NT2/D1 (cell line): ENCODE data around the gene STPG4.

Source experiments
- DNase-seq: peaks from one replicate; pipeline ENCODE4 v3.0.0-alpha.2; 2011; ENCODE audit warnings: low read depth, low spot score
- H3K27me3 ChIP-seq: 2 replicates; pipeline ENCODE4 v1.6.0; 2011; ENCODE audit warnings: mild to moderate bottlenecking; ENCODE audit not compliant: insufficient read length, insufficient read depth
- H3K36me3 ChIP-seq: 2 replicates; pipeline ENCODE4 v1.6.1; 2011; ENCODE audit warnings: mild to moderate bottlenecking, low read length, mixed read lengths; ENCODE audit not compliant: insufficient read depth, insufficient read length
- H3K4me1 ChIP-seq: 2 replicates; pipeline ENCODE4 v1.5.1; 2011; ENCODE audit not compliant: insufficient read depth, insufficient read length
- H3K4me3 ChIP-seq: 2 replicates; pipeline ENCODE4 v1.5.1; 2011; ENCODE audit warnings: low read depth; ENCODE audit not compliant: insufficient read length
- H3K9ac ChIP-seq: 2 replicates; pipeline ENCODE4 v1.6.0; 2011; ENCODE audit warnings: low read depth; ENCODE audit not compliant: insufficient read length
- H3K9me3 ChIP-seq: 2 replicates; pipeline ENCODE4 v1.5.1; 2011; ENCODE audit warnings: mild to moderate bottlenecking, low read length; ENCODE audit not compliant: insufficient read depth
- SUZ12 ChIP-seq: IDR thresholded peaks from 2 replicates; pipeline ENCODE4 v1.6.1; 2011; ENCODE audit not compliant: insufficient read length, insufficient read depth; ENCODE audit errors: extremely low read depth
- YY1 ChIP-seq: IDR thresholded peaks from 2 replicates; pipeline ENCODE4 v1.6.1; 2011; ENCODE audit not compliant: insufficient read length, insufficient read depth
- ZNF274 ChIP-seq: IDR thresholded peaks from 2 replicates; pipeline ENCODE4 v1.6.1; 2011; ENCODE audit warnings: mild to moderate bottlenecking, low read depth, low read length

The STPG4 gene, protein sequence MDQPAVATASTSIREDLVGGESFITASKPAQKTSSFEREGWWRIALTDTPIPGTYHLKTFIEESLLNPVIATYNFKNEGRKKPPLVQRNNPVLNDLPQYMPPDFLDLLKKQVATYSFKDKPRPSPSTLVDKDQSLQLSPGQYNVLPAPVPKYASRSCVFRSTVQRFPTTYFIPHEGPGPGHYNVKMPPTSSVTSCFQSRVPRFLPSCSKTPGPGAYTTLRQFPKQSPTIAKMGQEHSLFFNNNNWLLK

DNA sequence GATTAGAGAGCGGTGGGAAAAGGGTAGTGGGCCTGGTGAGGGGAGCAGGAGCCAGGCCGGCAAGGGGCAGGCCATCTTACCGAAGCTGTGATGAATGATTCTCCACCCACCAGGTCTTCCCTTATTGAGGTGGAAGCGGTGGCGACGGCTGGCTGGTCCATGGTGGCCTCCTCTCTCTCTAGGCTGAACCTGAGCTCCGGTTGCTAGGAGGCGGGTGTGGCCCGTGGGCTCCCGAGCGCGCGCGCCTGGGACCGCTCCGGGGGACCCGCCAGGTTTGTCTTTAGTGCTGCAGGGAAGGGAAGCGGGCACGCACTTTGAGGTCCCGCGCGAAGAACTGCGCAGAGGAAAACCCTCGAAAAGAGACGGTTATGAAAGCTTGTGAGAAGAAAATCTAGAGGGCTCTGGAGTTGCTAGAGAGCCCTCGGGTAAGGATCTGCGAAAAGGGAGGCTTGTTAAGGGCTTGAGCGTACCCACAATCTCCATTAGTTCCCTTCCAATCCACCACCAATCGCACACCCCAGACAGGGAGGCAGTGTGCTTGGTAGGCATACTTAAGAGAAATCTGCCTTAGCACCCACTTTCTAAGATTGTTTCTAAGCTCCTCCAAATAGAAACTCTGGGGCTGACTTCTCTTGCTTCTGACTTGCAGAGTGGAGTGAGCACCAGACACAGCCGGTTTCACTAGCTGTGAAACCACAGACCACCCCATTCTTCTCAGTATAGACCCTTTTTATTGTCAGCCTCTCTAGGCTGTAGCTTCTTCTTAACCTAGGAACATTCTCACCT is at the start of gene STPG4:
TSS of gene STPG4 (minus strand) at position 218 of the 786 bp plus-strand sequence. CDS start at position 161, 57 bp downstream.
- Histone ChIP-seq H3K4me1 (no peaks in the 10 kb centered on the region), H3K4me3 (no peak within 1 kb of the TSS), H3K27me3 (no peaks in the 10 kb centered on the region), H3K9me3 (no peaks in the 10 kb centered on the region), H3K9ac (no peak within 1 kb of the TSS), H3K36me3 (peaks cover 22% of the 10 kb centered on the region)
- TF ChIP-seq SUZ12 (no peak), YY1 (no peak), ZNF274 (no peak)
- no peak for DNase-seq

DNA sequence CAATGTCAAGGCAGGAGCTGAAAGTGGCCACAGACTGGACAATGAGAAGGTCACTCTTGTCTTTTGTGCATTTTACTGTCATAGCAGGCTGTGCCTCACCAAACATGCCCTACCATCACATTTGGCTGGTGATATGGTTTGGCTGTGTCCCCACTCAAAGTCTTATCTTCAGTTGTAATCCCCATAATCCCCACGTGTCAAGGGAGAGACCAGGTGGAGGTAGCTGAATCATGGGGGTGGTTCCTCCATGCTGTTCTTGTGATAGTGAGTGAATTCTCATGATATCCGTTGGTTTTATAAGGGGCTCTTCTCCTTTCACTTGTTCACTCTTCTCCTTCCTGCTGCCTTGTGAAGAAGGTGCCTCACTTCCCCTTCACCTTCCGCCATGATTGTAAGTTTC is 49.6 kb upstream of the STPG4 start:
- TF ChIP-seq YY1: no peak
- no peak for TF ChIP-seq ZNF274
- no peaks in the 10 kb centered on the region for H3K4me1 ChIP-seq
- no peak for DNase-seq

DNA sequence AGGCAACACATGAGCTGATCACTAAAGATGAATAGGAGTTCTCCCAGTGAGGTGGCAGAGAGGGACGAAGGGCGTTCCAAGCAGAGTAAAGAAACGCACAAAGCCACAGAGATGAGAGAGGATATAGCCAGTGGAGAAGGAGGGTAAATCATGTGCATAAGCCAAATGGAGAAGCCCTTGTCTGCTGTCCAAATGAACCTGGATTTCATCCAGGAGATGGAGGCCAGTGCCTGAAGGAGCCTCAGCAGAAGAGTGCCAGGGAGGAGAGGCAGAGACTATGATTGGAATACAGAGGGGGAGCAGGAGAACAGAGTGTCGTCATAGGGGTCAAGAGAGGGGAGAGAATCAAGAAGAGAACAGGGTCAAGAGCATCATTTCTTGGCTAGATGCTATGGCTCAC is 48.9 kb upstream of the STPG4 start:
- no peak for TF ChIP-seq ZNF274
- no peak for TF ChIP-seq SUZ12
- TF ChIP-seq YY1: no peak
- no peak for DNase-seq

More for the DNA sequence above, 49.6 kb upstream of the STPG4 start:
- H3K9me3 ChIP-seq: no peaks in the 10 kb centered on the region
- H3K36me3 ChIP-seq: no peaks in the 10 kb centered on the region
- no peaks in the 10 kb centered on the region for H3K27me3 ChIP-seq
- H3K9ac ChIP-seq: no peak overlapping the region
- H3K4me3 ChIP-seq: no peak overlapping the region

DNA sequence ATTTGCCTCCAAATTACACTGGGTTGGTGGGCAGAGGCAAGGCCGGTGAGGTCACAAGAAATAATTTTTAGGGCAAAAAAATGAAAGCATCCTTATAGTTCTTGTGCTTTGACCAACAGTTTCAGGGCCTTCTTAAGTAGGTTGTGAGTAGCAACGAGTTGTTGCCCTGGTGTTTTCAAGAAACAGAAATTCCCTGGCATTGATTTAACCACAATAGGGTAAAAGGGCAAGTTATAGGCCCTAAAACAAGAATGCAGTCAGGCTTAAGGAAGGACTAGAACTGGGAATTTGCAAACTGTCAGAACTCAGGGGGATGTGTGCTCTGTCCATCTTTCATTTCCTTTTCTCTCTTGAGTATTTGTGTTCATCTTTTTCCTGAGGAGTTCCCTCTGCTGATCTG is 46.1 kb upstream of the STPG4 start:
- Histone ChIP-seq H3K4me1 (no peaks in the 10 kb centered on the region), H3K9ac (no peak overlapping the region), H3K9me3 (no peaks in the 10 kb centered on the region), H3K4me3 (no peak overlapping the region), H3K27me3 (no peaks in the 10 kb centered on the region), H3K36me3 (no peaks in the 10 kb centered on the region)
- TF ChIP-seq ZNF274: no peak
- TF ChIP-seq YY1: no peak
- TF ChIP-seq SUZ12: no peak
- no peak for DNase-seq

More for the DNA sequence above, 48.9 kb upstream of the STPG4 start:
- Histone ChIP-seq H3K4me3 (no peak overlapping the region), H3K27me3 (no peaks in the 10 kb centered on the region), H3K36me3 (no peaks in the 10 kb centered on the region), H3K4me1 (no peaks in the 10 kb centered on the region), H3K9me3 (no peaks in the 10 kb centered on the region), H3K9ac (no peak overlapping the region)

DNA sequence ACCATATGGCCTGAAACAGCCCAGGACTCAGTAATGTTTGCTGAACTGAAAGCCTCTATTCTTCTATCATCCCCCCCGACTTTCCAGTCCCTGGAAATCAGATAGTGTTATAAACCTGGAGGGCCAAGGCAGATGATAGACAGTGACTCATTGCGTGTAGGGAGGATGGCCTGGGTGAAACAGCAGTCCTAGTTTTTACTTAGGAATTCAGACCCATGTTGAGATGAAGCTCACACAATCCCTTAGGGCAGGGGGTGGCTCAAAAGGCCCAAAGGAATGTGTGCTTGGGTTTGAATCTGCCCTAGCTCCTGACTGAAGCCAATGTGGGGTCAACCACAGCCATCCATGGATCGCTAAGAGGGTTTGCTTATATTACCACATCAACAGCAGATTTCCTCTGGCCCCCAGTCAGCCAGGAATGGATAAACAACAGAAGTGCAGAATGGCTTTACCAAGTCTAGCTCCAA is 43.9 kb upstream of the STPG4 start:
- no peak for DNase-seq
- Histone ChIP-seq H3K4me3 (no peak overlapping the region), H3K36me3 (no peaks in the 10 kb centered on the region), H3K27me3 (no peaks in the 10 kb centered on the region), H3K9me3 (no peaks in the 10 kb centered on the region), H3K4me1 (no peaks in the 10 kb centered on the region), H3K9ac (no peak overlapping the region)
- TF ChIP-seq ZNF274 (no peak), SUZ12 (no peak), YY1 (no peak)

DNA sequence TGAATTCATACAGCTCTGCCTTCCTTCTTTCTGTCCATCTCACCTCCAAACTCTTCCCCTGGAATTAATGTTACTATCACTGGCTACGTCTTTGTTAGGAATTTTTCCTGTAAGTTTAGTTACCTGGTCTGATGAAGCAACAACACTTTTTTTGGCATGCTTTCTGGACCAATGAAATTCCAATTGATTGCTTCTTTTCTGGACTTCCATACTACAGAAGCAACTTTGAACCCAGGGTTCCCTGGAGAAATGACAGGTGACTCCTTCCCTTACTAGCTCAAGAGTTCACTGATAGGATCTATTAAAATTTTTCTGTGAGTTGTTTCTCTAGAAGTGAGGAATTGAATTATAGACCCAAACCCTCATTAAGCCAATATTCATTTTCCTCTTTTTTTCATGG is 41.4 kb upstream of the STPG4 start:
- DNase-seq: no peak
- peaks cover 5% of the 10 kb centered on the region for H3K4me1 ChIP-seq
- TF ChIP-seq ZNF274 (no peak), SUZ12 (no peak), YY1 (no peak)
- H3K36me3 ChIP-seq: no peaks in the 10 kb centered on the region
- no peak overlapping the region for H3K4me3 ChIP-seq
- H3K9ac ChIP-seq: no peak overlapping the region
- no peaks in the 10 kb centered on the region for H3K9me3 ChIP-seq
- H3K27me3 ChIP-seq: no peaks in the 10 kb centered on the region

DNA sequence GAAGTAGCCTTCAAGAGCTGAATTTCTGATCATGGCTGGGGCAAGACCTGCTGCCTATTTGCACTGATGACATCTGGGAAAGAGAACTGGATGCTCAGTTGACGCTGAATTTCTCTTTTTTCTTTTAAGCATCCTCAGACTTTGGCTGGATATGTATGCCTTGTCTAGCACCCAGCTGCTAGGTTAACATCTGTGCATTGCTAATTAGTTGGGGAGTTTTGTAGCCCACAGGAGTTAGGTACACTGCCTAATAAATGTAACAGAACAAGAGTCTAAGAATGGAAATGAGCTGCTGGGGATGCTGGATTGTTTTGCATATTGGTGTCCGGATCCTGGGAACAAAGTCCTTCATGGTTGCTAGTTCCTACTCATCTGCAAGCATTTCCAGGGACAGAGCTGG is 40.9 kb upstream of the STPG4 start:
- H3K9ac ChIP-seq: no peak overlapping the region
- no peak for TF ChIP-seq SUZ12
- no peak for TF ChIP-seq ZNF274
- no peak for TF ChIP-seq YY1
- H3K36me3 ChIP-seq: no peaks in the 10 kb centered on the region
- H3K4me1 ChIP-seq: peaks cover 5% of the 10 kb centered on the region
- DNase-seq: no peak
- no peak overlapping the region for H3K4me3 ChIP-seq
- no peaks in the 10 kb centered on the region for H3K9me3 ChIP-seq
- no peaks in the 10 kb centered on the region for H3K27me3 ChIP-seq
